OCI-LY1 (cell line): Measurements from ENCODE around the gene ACOT8.

ENCODE experiments used
- EZH2 ChIP-seq: fragments of 200-600 bp; sonication (generic), shearing (Covaris generic); IDR thresholded peaks from 2 replicates; pipeline ENCODE4 v1.8.0; 2017; ENCODE audit warnings: borderline replicate concordance, mixed run types, mild to moderate bottlenecking, antibody characterized with exemption, low read length, moderate library complexity, mixed read lengths
- TF ChIP-seq, protein P1 (sequence below): fragments of 200-600 bp; sonication (generic), shearing (Covaris generic); IDR thresholded peaks from 2 replicates; pipeline ENCODE4 v1.5.1; 2017; ENCODE audit warnings: mild to moderate bottlenecking, antibody characterized with exemption, low read length, moderate library complexity, mixed read lengths

GRCh38 chr20:45898285-45898684, 41.1 kb upstream of the ACOT8 start:
- TF ChIP-seq, protein P1, sequence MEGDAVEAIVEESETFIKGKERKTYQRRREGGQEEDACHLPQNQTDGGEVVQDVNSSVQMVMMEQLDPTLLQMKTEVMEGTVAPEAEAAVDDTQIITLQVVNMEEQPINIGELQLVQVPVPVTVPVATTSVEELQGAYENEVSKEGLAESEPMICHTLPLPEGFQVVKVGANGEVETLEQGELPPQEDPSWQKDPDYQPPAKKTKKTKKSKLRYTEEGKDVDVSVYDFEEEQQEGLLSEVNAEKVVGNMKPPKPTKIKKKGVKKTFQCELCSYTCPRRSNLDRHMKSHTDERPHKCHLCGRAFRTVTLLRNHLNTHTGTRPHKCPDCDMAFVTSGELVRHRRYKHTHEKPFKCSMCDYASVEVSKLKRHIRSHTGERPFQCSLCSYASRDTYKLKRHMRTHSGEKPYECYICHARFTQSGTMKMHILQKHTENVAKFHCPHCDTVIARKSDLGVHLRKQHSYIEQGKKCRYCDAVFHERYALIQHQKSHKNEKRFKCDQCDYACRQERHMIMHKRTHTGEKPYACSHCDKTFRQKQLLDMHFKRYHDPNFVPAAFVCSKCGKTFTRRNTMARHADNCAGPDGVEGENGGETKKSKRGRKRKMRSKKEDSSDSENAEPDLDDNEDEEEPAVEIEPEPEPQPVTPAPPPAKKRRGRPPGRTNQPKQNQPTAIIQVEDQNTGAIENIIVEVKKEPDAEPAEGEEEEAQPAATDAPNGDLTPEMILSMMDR = no peak
- no peak for TF ChIP-seq EZH2
